GM12873 (cell line): ENCODE measurements around the gene MAP3K13.

Experiments used
- CTCF ChIP-seq: IDR thresholded peaks from 2 replicates; pipeline ENCODE4 v1.5.1; 2012; ENCODE audit warnings: low read depth, mild to moderate bottlenecking, moderate library complexity, low read length, control low read depth; ENCODE audit not compliant: insufficient read depth; ENCODE audit errors: missing control alignments

The MAP3K13 gene

GRCh38 chr3:185382154-185382553, 19.2 kb downstream of the MAP3K13 start:
- TF ChIP-seq CTCF: no peak

DNA sequence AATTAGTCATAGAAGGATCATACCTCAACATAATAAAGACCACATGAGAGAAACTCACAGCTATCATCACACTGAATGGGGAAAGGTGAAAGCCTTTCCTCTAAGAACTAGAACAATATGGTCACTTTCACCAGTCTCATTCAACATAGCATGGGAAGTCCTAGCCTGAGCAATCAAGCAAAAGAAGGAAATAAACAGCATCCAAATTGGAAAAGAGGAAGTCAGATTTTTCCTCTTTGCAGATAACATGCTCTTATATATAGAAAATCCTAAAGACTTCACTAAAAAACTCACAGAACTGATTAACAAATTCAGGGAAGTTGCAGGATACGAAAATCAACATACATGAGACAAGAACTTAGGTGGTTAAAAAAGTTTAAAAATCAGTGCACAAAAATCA, 24.7 kb downstream of the MAP3K13 start:
- TF ChIP-seq CTCF: no peak

DNA sequence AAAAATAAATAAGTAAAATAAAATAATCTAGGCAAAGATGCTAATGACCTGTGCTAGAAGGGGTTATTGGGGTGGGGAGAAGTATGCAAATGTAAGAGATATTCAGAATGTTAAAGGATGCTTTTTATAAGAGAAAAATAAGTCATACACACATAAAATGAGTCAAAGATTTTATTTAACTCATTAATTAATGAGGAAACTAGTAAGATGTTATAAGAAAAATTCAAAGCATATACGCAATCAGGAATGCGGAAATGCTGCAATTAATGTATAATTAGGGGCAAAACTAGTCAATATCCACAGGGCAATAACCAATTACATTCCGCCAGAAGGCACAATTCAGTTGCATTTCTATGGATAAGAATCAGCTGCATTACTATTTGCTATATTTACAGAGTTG, 30.1 kb downstream of the MAP3K13 start:
- no peak for TF ChIP-seq CTCF

DNA sequence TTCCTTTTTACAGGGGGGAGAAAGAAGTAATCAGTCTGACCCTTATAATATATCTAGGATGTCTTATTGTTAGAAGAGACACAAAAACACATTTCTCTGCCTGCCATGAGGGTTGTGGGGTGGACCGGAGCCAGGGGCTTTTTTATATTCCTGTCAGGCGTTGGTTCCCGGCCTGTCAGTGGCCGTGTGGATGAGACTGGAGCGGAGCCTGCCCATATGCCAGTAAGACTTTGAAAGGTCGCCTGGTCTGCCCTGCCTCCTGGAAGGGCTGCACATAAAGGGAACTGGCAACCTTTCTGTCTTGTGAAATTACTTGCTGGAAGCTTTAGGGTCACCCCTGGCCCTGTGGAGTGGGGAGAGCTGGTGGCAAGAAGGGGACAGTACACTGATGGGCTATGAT, 34.7 kb downstream of the MAP3K13 start:
- no peak for TF ChIP-seq CTCF

GRCh38 chr3:185399737-185400667, 37.1 kb downstream of the MAP3K13 start:
- TF ChIP-seq CTCF: no peak

DNA sequence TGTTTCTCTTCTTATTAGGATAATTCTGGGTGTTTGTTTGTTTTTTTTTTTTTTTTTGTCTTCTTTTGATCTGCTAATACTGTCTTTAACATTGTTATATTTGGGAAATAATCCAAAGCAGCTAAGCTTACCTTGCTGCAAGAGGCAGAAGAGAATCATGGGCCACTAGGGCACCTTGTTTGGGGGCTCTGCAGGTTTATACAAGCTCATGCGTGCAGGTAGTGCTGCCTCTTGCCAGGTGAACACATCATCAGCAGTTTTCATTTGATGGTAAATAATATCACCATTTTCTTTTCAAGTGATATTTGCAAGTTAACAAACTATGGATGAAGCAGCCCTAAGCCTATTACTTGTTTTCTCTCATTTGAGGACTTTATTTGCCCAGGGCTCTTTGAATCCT, 37.9 kb downstream of the MAP3K13 start:
- no peak for TF ChIP-seq CTCF

- no peak for TF ChIP-seq CTCF
Measured at GRCh38 chr3:185401319-185401955, 38.5 kb downstream of the MAP3K13 start.
